HUES64 (cell line): Measurements from ENCODE around the gene ZNF407.

Experiments
- H3K27ac ChIP-seq: 2 replicates; pipeline ENCODE4 v1.7.0; 2013; ENCODE audit warnings: low read depth, low read length, inconsistent platforms
- H3K27me3 ChIP-seq: 2 replicates; pipeline ENCODE4 v1.6.1; 2013; ENCODE audit warnings: mild to moderate bottlenecking, low read length; ENCODE audit not compliant: insufficient read depth
- H3K36me3 ChIP-seq: 2 replicates; pipeline ENCODE4 v1.6.1; 2013; ENCODE audit warnings: mild to moderate bottlenecking, low read length; ENCODE audit not compliant: insufficient read depth
- H3K4me1 ChIP-seq: 2 replicates; pipeline ENCODE4 v1.6.1; 2013; ENCODE audit warnings: mild to moderate bottlenecking, low read length, moderate library complexity; ENCODE audit not compliant: insufficient read depth
- H3K4me3 ChIP-seq: 2 replicates; pipeline ENCODE4 v1.5.1; 2013; ENCODE audit warnings: mild to moderate bottlenecking, low read length, moderate library complexity
- H3K9ac ChIP-seq: 2 replicates; pipeline ENCODE4 v1.6.1; 2013; ENCODE audit warnings: mild to moderate bottlenecking, low read depth, low read length
- H3K9me3 ChIP-seq: 2 replicates; pipeline ENCODE4 v1.6.1; 2013; ENCODE audit warnings: low read depth, low read length; ENCODE audit not compliant: insufficient read depth
- WGBS: fragments of 150-250, 120-280 bp; methylation state at CpG from one replicate; pipeline ENCODE4 v1.1.7; 2013; ENCODE audit warnings: missing lambda C conversion rate; 5-methylcytosine and 5-hydroxymethylcytosine counted together

The ZNF407 gene

GRCh38 chr18:74644713-74645112, 47.0 kb downstream of the ZNF407 start:
- H3K9ac ChIP-seq, result no peak overlapping the region
- no peaks in the 10 kb centered on the region for H3K36me3 ChIP-seq
- H3K9me3 ChIP-seq, result no peaks in the 10 kb centered on the region
- peaks cover 11% of the 10 kb centered on the region for H3K4me1 ChIP-seq
- no peak overlapping the region for H3K4me3 ChIP-seq
- no peak overlapping the region for H3K27ac ChIP-seq
- no peaks in the 10 kb centered on the region for H3K27me3 ChIP-seq

GRCh38 chr18:74645679-74646078, 48.0 kb downstream of the ZNF407 start:
- WGBS, result 90% methylated on average over 2 of the region's 2 CpGs
- H3K4me1 ChIP-seq, result peaks cover 11% of the 10 kb centered on the region
- H3K36me3 ChIP-seq, result no peaks in the 10 kb centered on the region
- H3K27me3 ChIP-seq, result no peaks in the 10 kb centered on the region
- H3K27ac ChIP-seq, result no peak overlapping the region
- H3K4me3 ChIP-seq, result no peak overlapping the region
- no peaks in the 10 kb centered on the region for H3K9me3 ChIP-seq
- H3K9ac ChIP-seq, result no peak overlapping the region

GRCh38 chr18:74651327-74652128, 53.9 kb downstream of the ZNF407 start:
- Histone ChIP-seq H3K9ac (no peak overlapping the region), H3K4me1 (peaks cover 4% of the 10 kb centered on the region; the same call in 1 of the 2 replicates), H3K27me3 (no peaks in the 10 kb centered on the region), H3K9me3 (no peaks in the 10 kb centered on the region), H3K4me3 (no peak overlapping the region), H3K27ac (no peak overlapping the region), H3K36me3 (no peaks in the 10 kb centered on the region)
- 92% methylated on average over 8 of the region's 8 CpGs for WGBS

GRCh38 chr18:74652392-74652988, 54.8 kb downstream of the ZNF407 start:
- no peaks in the 10 kb centered on the region for H3K27me3 ChIP-seq
- peaks cover 4% of the 10 kb centered on the region; the same call in 1 of the 2 replicates for H3K4me1 ChIP-seq
- 16% methylated on average over 1 of the region's 4 CpGs for WGBS
- no peaks in the 10 kb centered on the region for H3K9me3 ChIP-seq
- H3K4me3 ChIP-seq, result no peak overlapping the region
- no peaks in the 10 kb centered on the region for H3K36me3 ChIP-seq
- no peak overlapping the region for H3K9ac ChIP-seq
- no peak overlapping the region for H3K27ac ChIP-seq

GRCh38 chr18:74654638-74655037, 57.0 kb downstream of the ZNF407 start:
- no peaks in the 10 kb centered on the region for H3K27me3 ChIP-seq
- no CpG with 5 or more reads among the region's 2 CpGs for WGBS
- peaks cover 4% of the 10 kb centered on the region; the same call in 1 of the 2 replicates for H3K4me1 ChIP-seq
- no peak overlapping the region for H3K9ac ChIP-seq
- H3K4me3 ChIP-seq, result no peak overlapping the region
- H3K27ac ChIP-seq, result no peak overlapping the region
- H3K36me3 ChIP-seq, result no peaks in the 10 kb centered on the region
- no peaks in the 10 kb centered on the region for H3K9me3 ChIP-seq

GRCh38 chr18:74661008-74661407, 63.3 kb downstream of the ZNF407 start:
- no peak overlapping the region for H3K27ac ChIP-seq
- 83% methylated on average over 2 of the region's 2 CpGs for WGBS

GRCh38 chr18:74661691-74662090, 64.0 kb downstream of the ZNF407 start:
- H3K27ac ChIP-seq, result no peak overlapping the region
- no peaks in the 10 kb centered on the region for H3K36me3 ChIP-seq
- 92% methylated on average over 6 of the region's 6 CpGs for WGBS

More at GRCh38 chr18:74661008-74661407, 63.3 kb downstream of the ZNF407 start:
- Histone ChIP-seq H3K36me3 (no peaks in the 10 kb centered on the region), H3K9me3 (no peaks in the 10 kb centered on the region), H3K9ac (no peak overlapping the region), H3K27me3 (no peaks in the 10 kb centered on the region), H3K4me3 (no peak overlapping the region), H3K4me1 (no peaks in the 10 kb centered on the region)

GRCh38 chr18:74662622-74663021, 65.0 kb downstream of the ZNF407 start:
- WGBS, result 43% methylated on average over 2 of the region's 2 CpGs
- Histone ChIP-seq H3K4me3 (no peak overlapping the region), H3K4me1 (no peaks in the 10 kb centered on the region), H3K27ac (no peak overlapping the region), H3K9me3 (no peaks in the 10 kb centered on the region), H3K36me3 (no peaks in the 10 kb centered on the region), H3K9ac (no peak overlapping the region), H3K27me3 (no peaks in the 10 kb centered on the region)

More at GRCh38 chr18:74661691-74662090, 64.0 kb downstream of the ZNF407 start:
- Histone ChIP-seq H3K4me1 (no peaks in the 10 kb centered on the region), H3K4me3 (no peak overlapping the region), H3K27me3 (no peaks in the 10 kb centered on the region), H3K9me3 (no peaks in the 10 kb centered on the region), H3K9ac (no peak overlapping the region)

- Histone ChIP-seq H3K27ac (no peak overlapping the region), H3K9ac (no peak overlapping the region), H3K36me3 (no peaks in the 10 kb centered on the region), H3K4me3 (no peak overlapping the region), H3K9me3 (no peaks in the 10 kb centered on the region), H3K27me3 (no peaks in the 10 kb centered on the region), H3K4me1 (no peaks in the 10 kb centered on the region)
- 96% methylated on average over 4 of the region's 4 CpGs for WGBS
Observed at GRCh38 chr18:74665346-74665745, 67.7 kb downstream of the ZNF407 start.

- H3K4me3 ChIP-seq, result no peak overlapping the region
- no peaks in the 10 kb centered on the region for H3K27me3 ChIP-seq
- no peak overlapping the region for H3K9ac ChIP-seq
- no peaks in the 10 kb centered on the region for H3K36me3 ChIP-seq
- H3K9me3 ChIP-seq, result no peaks in the 10 kb centered on the region
- no peak overlapping the region for H3K27ac ChIP-seq
- no peaks in the 10 kb centered on the region for H3K4me1 ChIP-seq
- WGBS, result 96% methylated on average over 9 of the region's 9 CpGs
Observed at GRCh38 chr18:74665905-74666304, 68.2 kb downstream of the ZNF407 start.

- H3K4me1 ChIP-seq, result no peaks in the 10 kb centered on the region
- no peaks in the 10 kb centered on the region for H3K36me3 ChIP-seq
- no peak overlapping the region for H3K4me3 ChIP-seq
- H3K9me3 ChIP-seq, result no peaks in the 10 kb centered on the region
- WGBS, result 97% methylated on average over 8 of the region's 8 CpGs
- H3K27me3 ChIP-seq, result no peaks in the 10 kb centered on the region
- H3K9ac ChIP-seq, result no peak overlapping the region
- H3K27ac ChIP-seq, result no peak overlapping the region
Observed at GRCh38 chr18:74669136-74669798, 71.6 kb downstream of the ZNF407 start.
